Mesenteric fat pad (tissue), 1 donor: ENCODE measurements around the gene SERGEF. TPM values are rescaled to one million over a fixed set of nuclear protein-coding genes. Genes with fewer than 3 reads are reported as not detected.

Experiments used
- DNase-seq: peaks from one replicate; pipeline ENCODE4 v3.0.0-alpha.2; 2020; ENCODE audit warnings: low spot score
- long read RNA-seq: library from polyadenylated mRNA; unstranded; transcript quantifications from one replicate; pipeline ENCODE4 v2.0.0, GENCODE V29; 2020
- total RNA-seq: library from RNA; stranded (reverse); fragmentation: NEBNext Ultra II Directional; extraction: Animal tissue kit (Norgen Biotek cat#: 25700); gene quantifications from one replicate; pipeline ENCODE4 v1.2.1, GENCODE V29; 2021
- donor health status: DM: yes; HTN: yes; CAD: no.

SERGEF gene
- 23.6 TPM for total RNA-seq
- long read RNA-seq, transcript SERGEF-208 (10 exons, 1,264 nt) = minor isoform, 15 of 73 reads
- long read RNA-seq, transcript SERGEF-201 (11 exons, 1,566 nt) = major isoform, 23 of 73 reads
- long read RNA-seq, partial matches to known transcripts = 4 of 73 reads
- long read RNA-seq, other reads (novel, unspliced or antisense) = 31 of 73 reads

DNA sequence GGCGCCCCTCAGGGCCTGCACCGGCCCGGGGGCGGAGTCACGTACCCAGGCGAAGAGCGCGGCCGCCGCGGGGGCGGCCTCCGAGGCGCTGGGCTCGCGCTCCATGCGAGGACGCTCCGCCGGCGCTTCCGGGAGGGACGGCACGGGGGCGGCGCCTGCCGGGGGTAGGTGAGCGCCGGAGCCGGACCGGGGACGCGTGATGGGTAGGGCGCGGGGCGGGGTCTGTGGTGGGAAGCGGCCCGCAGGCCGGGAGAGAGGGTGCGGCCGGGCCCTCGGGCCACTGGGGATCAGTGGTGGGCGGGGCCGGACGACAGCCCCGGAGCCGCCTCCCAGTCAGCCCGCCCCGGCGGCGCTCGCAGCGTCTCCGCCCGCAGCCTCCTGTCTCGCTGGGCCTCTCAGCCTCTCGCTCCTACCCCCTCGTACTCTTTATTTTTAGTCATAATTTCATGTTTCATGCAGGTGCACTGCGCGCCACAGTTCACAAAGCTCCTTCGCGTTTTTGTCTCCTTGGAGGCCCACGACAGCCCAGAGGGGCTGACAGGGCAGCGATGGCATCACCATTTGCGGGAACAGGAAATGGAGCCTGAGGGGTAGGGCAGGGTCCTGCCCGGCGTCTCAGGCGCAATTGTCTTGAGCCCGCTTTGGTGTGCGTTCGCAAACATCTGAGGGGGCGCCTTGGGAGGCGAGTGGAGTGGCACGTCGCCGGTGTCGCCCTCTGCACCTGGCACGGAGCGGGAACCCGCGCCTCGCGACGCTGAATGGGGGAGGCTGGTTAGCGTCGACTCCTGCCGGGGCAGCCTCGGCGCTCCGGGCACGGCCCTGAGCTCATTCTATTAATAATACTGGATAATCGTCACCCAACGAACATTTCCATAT lies at the start of gene SERGEF:
TSS of gene SERGEF (minus strand) at position 142 of the 876 bp plus-strand sequence. CDS start at position 105, 37 bp downstream.
- DNase-seq = peak; percentile 98

DNA sequence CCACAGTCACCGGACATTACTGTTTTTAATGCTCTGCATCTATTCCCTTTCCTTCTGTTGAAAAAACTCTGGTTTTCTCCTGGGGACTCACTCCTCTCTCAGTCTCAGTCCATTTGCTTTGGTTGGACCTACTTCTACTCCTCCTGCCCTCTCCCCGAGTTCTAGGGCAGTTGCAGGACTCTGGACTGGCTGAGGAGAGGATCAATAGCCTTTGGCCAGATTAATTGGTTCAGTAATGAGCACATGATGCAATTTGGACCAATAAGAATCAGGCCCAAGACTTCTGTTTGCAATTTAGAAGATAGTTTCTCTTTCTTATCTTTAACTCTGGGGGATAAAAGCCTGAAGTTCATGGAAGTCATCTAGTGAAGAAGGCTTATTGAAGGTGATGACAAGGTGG lies 48.5 kb upstream of the SERGEF start:
- no peak for DNase-seq

DNA sequence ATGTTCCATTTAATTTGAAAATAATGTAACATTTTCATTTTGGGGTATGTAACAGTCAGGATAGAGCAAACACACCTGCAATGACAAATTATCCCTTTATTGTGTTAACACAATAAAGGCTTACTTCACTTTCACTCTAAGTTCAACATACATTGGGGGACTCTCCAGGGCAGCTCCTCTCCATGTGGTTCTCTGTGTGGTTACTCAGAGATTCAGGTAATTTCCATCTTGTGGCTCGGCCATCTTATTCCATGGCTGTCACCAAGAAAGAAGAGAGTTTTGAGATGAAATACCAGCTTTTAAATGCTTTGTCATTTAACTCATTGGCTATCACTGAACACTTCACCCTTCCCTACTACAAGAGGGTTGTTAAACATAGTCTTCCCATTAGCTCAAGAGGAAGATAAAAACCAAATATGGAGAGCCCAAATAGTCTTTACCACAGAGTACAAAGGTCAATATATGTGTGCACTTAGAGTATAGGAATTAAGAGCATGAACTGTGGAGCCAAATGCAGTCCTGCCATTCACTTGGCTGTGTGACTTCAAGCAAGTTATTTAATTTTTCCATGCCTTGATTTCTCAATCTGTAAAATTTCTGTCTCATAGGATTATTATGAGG lies 43.8 kb upstream of the SERGEF start:
- DNase-seq = no peak

- no peak for DNase-seq
These were observed 41.8 kb upstream of the SERGEF start for GRCh38 chr11:18054511-18055103.

DNA sequence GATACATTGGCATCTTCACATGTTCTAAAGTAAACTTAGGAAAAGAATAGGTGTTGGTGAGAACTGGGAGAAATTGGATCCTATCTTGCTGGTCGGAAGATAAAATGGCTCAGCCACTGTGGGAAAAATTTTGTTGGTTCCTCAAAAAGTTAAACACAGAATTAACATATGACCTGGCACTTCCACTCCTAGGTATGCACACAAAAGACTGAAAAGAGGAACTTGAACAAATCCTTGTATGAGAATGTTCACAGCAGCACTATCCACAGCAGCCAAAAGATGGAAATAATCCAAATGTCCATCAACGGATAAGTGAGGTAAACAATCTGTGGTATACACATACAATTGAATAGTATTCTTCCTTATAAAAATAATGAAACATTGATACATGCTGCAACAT lies 38.0 kb upstream of the SERGEF start:
- no peak for DNase-seq

DNA sequence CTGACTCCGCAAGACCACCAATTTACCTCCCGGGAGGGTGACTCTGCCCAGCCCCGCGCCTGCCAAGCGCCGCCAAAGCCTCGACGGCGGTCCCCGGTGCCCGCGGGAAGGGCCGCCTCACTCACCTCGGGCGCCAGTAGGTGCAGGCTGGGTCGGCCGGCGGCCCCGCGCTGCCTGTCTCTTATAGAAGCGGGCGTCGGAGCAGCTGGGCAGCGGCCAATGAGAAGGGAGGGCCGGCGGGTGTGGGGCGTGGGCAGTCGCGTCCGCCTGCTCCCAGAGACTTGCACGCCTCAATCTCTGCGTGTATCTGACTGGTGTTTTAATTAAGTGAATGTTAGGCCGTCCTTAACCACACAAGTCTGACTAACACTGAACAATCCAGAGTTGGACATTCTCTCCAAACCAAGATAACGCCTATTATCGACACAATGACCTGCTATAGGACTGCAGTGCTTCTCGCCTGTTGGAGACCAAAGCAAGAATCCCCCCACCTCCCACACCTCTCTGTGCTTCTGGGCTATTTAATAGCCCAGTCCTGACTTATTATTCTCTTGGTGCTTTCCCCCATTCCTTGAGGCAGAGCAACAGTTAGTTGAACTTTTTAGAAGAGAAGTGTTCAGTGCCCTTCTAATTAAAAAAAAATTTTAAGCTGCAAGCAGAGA lies 33.4 kb upstream of the SERGEF start, which contains the start of gene TPH1:
TSS of gene TPH1 (minus strand) at position 154 of the 662 bp plus-strand sequence. CDS start 5,507 bp downstream, outside the sequence.
- DNase-seq = peak; percentile 89

DNA sequence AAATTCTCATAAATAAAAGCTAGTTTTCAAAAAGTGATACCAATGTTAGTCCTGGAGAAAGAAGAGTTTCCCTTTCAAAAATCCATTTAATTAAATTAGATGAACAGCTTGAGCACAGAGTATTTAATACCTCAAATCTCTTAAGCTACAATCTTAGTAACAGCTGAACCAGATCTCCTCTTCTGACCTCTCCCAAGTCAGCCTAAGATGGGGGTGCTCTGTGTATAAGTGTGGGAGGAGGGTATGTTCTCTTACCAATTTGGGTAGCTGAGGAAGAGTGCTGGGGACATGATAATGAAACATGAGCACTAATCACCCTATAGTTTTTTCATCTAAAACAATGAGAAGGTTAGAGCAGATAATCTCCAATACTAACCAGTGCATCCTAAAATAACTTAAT lies 23.6 kb upstream of the SERGEF start:
- no peak for DNase-seq

DNA sequence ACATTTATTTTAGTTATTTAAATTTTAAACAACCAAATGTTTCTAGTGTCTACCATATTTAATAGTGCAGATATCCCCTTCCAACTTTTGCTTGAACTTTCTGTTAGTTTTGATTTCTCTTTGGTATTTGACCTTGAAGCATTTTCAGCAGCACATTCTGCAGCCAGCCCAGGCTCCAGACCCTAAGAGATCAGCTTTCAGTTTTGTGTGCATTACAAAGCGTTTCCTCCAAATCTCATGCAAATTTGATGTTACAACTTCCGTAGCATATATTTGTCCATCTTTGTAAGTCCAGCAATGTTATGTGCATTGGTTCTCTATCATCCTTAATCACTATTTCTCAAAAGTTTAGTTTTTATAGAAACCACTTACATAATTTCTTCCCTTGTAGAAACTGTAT lies 14.6 kb upstream of the SERGEF start:
- no peak for DNase-seq

GRCh38 chr11:18022419-18022818 lies 9.6 kb upstream of the SERGEF start:
- DNase-seq = no peak

DNA sequence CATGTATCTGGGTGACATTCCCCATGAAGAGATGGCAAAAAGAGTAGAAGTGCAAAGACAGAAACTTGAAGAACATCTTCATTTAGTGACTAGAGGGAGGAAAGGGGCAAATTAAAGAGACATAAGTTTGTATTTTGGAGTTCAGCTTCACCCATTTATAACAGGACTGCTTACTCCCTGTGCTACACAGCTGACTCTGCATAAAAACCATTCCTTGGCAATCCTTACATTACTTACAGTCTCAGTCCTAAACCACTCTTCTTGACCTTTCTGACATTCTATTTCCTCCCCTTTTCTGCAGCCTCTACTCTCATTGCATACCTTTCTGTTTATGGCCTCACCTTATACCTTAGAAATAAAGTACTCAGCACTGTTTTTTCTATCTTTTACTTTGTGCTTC lies 6.8 kb upstream of the SERGEF start:
- DNase-seq = no peak

- no peak for DNase-seq
These were observed 3.9 kb upstream of the SERGEF start for GRCh38 chr11:18016789-18017188.

DNA sequence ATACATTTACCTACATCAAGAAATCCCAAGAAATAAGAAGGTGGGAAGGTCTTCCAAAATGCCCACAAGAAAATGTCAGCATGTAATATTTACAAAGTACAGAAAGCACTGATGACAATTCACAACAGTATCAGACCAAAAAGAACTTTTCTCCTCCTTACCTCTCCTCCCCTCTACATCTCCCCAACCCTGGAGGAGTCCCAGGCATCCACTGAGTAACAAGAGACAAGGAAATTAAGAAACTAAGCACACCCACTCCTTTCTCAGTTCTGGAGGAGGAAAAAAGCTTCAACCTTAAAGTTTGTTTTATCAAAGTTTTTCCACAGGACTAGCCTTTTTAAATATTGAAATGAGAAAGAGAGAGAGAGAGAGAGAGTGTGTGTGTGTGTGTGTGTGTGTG lies 2.0 kb upstream of the SERGEF start:
- DNase-seq = no peak

DNA sequence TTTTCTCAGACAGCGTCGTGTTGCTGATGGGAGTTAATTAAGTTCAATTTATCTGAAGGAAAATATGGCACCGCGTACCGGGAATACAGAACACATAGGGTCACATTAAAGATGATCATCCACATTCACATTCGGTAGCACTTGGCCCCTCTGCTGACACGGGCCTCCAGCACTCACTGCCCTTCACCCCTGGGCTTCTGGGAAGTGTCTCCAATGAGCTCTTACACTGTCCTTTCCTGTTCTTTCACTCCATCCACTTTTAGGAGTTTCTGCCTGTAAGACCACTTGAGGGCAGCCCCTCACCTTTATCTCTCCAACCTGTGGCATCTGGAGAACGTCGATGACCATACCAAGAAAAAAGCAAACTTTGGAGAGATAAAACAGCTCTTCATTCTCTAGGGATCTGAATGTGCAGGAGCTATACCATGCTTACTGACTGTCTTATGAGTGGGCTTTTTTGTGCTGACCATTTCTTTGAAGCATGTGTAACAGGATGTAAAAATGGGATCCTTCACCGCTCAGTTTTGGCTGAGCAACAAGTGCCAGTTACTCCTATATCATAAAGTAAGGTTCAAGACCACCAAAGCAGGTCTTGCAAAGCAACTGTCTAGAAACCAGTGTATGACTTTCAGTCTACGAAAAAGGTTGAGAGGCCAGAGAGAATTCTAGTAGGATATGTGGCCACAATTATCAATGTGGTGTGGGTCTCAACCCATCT lies 1.1 kb upstream of the SERGEF start:
- DNase-seq = no peak

- DNase-seq = no peak
These were observed 533 bp downstream of the SERGEF start for GRCh38 chr11:18012122-18012905.

DNA sequence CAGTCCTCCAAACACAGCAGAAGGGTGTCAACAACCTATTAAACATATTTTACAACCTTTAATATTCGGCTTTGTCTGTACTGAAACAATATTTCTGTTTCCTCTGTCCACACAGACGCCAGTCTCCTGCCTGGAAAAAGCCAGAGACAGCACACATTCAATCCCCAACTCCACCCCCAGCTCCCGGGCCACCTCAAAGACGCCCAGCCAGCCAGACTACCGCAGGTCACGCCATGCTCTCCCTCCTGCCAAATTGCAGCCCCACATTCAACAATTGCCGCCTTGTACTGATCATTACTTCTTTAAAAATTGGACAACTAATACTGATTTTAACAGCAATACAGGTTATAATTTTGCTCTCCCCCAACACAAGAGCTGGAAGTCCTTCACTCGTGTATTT lies 1.2 kb downstream of the SERGEF start:
- no peak for DNase-seq

DNA sequence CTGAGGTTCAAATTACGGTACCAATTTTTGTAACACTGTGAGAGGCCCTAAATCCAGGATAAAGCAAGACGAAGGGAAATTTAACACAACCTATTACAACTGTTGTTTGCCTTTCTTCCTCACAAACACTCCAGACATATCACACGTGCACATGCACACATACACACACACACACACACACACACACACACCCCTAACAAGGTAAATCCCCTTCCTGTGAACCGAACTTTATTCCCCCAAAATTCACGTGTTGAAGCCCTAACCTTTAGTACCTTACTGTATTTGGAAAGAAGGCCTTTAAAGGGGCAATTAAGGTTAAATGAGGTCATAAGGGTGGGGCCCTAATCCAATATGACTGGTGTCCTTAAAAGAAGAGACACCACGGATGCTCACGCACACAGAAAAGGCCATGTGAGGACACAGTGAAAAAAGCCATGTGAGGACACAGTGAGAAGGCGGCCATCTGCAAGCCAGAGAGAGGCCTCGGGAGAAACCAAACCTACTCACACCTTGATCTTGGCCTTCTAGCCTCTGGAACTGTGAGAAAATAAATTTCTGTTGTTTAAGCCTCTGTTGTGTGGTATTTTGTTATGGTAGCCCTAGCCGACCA lies 1.8 kb downstream of the SERGEF start:
- DNase-seq = no peak

DNA sequence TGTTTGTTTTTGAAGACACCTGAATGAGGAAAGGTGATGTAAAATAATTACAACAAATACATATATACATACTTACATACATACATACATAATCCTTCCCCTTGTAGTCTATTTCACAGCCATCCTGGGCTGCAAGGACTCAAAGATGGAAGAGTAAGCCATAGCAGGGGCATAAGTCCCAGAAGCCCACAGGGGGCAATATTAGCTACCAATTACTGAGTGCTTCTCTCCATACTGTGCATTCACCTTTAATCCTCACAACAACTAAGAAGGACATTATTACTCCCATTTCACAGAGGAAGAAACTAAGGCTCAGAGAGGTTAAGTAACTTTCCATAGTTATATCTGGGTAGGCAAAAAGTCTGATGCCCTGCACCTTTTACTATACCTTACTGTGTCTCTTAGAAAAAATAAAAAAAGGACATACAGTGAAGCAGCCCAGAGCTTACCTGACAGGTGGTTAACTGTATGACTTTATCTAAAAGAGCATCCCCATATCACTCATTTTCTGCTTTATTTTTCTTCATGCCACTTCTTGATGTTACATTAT lies 2.7 kb downstream of the SERGEF start:
- no peak for DNase-seq

DNA sequence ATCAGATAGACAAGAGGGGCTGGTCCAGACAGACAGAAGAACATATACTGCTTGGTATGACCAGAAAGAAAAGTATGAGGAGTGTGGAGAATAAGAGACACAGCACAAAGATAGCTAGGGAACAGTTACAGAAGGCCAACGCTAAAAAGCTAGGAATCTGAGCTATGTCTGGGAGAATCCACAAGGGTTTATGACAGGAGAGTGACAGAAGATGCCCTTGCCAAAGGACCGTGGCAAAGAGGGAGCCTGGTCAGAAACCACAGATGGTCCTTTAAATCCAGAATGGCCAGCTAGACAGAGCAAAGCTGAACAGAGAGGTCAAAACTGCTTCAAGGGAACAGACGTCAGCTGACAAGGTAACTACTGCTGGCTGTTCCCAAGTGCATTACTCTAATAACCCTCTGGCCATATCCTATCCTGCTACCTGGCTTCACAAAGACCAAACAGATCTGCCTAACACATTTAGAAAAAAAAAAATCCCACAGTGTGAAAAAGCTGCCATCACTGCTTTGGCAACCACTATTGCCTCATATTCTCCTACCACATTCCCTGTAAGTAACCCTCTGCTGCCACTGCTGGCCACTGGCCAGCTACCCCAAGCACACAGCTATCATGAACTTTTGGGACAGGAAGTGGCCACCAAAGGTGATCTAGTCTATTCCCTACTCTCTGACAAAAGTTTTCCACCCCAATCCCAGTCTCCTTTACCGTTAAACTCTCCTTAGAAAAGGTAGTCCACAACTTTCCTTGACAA lies 7.3 kb downstream of the SERGEF start:
- DNase-seq = no peak
